GM21390 (cell line): ENCODE measurements around the gene ERMP1.
"Not testable (repeated sequence)": the region's sequence is repeated elsewhere in the genome, so short reads cannot be mapped to it uniquely, and the experiment has no call there.

ENCODE experiments used
- ATAC-seq: cut with Tn5 transposase; IDR thresholded peaks from one replicate; pipeline ENCODE4 v1.9.1; 2021; ENCODE audit not compliant: unreplicated experiment

The ERMP1 gene

DNA sequence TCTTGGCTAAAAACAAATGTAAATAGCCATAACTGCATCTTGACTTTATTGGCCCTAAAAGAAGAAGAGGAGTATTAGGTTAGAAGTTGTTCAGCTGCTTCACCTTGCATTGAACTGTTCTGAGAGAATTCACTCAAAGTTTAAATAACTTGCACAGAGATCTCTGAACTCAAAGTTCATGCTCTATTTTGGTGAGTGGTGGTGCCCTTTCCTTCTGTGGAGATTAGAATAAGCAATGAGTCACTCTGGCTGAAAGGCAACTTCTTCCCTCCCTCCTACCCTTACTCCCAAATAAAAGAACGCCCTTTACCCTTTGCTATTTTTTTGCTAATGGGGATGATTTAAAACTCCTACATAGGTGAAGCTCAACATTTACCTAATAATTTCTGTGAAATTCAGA lies 48.9 kb downstream of the ERMP1 start:
- no peak for ATAC-seq

DNA sequence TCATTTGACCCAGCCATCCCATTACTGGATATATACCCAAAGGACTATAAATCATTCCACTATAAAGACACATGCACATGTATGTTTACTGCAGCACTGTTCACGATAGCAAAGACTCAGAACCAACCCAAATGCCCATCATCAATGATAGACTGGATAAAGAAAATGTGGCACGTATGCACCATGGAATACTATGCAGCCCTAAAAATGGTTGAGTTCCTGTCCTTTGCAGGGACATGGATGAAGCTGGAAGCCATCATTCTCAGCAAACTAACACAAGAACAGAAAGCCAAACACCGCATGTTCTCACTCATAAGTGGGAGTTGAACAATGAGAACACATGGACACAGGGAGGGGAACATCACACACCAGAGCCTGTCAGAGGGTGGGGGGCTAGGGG lies 49.5 kb downstream of the ERMP1 start:
- not testable (repeated sequence) for ATAC-seq

DNA sequence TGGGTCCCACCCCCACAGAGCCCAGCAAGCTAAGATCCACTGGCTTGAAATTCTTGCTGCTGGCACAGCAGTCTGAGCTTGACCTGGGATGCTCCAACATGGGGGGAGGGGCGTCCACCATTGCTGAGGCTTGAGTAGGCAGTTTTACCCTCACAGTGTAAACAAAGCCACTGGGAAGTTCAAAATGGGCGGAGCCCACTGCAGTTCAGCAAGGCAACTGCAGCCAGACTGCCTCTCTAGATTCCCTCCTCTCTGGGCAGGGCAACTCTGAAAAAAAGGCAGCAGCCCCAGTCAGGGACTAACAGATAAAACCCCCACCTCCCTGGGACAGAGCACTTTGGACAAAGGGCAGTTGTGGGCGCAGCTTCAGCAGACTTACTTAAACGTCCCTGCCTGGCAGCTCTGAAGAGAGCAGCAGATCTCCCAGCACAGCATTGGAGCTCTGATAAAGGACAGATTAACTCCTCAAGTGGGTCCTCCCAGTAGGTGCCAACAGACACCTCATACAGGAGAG lies 53.2 kb downstream of the ERMP1 start:
- not testable (repeated sequence) for ATAC-seq

DNA sequence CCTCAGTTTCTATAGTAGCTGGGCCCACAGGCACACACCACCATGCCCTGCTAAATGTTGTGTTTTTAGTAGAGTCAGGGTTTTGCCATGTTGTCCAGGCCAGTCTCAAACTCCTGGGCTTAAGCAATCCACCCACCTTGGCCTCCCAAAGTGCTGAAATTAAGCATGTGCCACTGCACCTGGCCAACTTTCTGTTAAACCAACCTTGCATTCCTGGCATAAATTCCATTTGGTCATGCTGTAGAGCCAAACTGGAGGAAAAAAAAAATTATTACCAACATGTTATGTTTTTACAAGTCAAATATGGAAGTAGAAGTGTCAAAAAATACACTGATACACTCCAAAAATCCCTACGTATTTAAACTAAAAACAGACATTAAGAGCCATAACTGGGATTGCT lies 54.1 kb downstream of the ERMP1 start:
- no peak for ATAC-seq

DNA sequence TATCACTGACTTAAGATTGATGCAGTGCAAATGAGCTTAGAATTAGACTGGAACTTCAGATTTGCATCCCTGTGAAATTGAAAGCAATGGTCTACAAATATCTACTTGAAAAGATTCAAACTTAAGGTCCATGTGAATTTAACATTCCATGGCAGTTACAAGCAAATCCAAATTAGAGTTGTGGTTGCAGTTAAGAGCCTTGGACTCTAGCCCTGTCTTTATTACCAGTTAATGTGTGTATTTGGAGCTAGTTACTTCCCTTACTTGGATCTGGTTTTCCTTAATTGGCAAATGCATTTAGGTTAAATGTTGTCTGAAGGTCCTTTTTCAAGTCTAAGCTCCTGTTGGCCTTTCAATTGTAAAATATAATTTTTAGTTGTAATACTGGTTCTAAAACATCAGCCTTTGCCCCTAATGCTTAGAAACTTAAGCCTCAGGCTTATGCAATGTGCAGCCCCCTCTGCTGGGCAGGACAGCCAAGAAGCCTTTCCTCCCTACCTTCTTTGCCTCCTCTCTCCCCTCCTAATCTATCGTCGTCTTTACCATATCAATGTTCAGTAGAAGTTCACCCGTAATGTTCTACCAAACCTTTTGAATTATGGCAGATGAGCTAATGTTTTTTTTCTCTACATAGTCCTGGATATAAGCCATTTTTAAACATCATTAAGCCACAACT lies 59.5 kb downstream of the ERMP1 start:
- no peak for ATAC-seq

DNA sequence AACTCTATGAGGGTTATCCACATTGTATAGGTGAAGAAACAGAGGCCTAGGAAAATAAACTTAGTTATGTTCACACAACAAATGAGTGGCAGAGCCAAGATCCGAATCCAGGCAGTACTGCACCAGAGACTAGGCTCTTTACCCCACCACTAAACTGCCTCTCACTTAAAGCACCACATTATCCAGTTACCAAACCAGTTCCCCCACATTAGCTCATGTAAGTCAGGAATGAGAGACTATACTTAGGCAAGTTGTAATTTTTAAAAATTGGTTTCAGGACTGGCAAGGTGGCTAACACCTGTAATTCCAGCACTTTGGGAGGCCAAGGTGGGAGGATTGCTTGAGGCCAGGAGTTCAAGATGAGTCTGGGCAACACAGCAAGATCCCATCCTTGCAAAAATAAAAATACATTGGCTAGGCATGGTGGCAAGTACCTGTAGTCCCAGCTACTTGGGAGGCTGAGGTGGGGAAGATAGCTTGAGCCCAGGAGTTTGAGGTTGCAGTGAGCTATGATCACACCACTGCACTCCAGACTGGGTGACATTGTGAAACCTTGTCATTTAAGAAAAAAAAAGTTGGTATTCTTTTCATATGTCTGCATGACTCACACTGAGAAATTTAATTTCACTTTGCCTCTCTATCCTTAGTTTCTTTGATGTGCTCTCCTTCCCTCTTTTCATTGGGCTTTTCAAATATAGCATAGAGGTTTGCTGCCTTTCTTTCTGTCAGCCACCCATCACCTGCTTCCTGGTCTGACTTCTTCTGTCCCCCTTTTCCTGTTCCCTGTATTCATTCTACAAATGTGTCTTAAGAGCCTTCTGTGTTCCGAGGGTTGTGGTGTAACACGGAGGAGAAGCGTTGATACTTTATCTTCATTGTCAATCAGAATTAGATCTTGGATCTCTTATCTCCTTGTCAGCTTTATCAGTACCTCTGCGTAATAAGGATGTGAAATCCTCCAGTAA lies 64.7 kb downstream of the ERMP1 start:
- peak; percentile 67 for ATAC-seq

DNA sequence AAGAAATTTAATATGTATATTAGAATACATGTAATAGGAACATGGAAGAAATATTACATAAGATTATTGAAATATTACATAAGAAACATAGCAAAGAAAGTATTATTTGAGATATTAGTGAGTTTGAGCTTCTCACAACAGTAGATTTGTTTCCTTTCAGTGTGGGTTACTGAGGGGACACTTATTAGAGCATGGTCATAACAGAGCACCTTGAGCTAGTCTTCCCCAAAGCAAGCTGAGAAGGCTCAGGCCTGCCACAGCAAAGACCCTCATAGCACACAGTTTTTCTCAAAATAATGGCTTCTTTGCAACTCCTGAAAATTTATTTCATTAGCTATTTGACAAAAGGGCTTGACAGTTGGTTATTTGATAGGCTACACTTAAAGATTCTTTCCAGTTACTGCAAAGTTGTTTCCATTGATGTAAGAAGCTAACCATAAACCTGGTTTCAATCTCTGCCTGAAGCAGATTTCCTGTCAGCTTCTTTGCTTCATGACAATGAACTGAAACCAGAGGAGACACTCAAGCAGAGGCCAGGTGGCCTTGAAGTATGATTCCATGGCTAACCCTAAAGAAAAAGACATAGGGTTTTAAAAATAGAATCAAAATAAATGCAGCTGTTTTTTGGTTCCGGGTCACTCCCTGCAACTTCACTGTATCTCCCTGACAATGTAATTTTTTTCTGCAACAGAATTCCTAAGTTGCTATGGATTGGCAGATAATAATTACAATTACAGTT lies 68.6 kb downstream of the ERMP1 start:
- peak; percentile 79 for ATAC-seq

DNA sequence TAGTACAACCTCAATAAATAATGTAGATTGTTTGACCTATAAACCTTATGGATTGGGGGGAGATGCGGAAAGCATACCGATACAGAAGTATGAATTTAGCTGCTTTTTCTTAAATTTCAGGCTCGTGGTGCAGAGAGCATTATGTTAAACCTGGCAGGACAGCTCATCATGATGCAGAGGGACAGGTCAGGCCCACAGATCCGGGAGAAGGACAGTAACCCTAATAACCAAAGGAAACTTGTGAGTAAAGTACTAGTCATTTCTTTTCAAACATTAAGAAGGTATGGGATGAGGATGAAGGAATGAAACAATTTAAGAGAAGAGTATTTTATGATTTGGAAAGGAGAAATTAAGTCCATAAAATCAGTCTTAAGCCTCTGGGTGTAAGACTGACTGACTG lies 70.5 kb downstream of the ERMP1 start:
- no peak for ATAC-seq

DNA sequence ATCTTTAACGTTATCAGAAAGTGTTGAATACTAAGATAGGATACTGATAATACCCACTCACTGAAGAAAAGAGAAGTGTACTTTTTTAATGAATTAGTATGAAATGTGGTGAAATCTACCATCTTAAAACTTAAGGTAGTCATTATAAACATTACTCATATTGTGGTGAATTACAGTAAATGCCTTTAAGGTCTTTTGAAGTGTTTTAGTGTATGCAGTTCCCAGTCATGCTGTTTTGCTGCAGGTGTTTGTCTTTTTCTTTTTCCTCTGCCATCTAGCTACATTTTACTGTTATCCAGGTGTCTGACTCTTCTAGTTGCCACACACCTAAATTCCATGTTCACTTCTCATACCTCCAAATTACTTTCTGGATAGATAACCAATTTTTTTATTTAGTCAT lies 72.6 kb downstream of the ERMP1 start:
- no peak for ATAC-seq

DNA sequence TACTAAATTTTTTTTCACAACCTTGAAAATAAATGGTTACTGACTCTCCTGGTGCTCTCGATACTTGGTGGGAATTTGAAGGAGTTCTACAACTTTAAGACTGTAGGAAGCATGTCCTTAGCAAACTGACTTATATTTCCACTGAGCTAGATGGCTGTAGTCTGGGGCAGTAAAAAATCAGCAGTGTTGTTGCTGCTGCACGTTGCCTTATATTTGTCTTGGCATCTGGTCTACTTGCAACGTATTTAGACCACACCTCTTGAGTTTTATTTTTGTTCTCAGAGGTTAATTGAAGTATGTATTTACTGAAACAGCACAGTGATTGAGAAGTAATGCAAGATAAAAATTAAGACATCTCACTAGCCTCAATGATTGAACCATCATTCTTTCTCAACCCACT lies 76.3 kb downstream of the ERMP1 start:
- ATAC-seq: no peak

DNA sequence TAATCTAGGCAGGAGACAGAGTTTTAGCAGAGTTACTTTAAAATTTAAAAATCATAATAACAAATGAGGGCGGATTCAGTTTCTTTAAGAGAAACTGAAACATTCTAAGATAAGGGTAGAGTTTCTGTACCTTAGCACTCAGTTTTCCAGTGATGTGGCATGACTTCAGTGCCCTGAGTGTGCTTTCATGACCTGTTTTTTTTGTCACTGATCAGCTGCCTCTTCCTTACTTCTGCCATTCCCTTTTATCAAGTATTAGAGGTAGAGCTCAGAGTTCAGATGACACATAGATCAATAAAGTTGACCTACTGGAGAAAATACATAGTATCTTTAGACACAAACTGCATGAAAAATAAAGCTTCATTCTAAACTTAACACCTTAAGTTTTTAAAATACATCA lies 82.3 kb downstream of the ERMP1 start:
- ATAC-seq: no peak

DNA sequence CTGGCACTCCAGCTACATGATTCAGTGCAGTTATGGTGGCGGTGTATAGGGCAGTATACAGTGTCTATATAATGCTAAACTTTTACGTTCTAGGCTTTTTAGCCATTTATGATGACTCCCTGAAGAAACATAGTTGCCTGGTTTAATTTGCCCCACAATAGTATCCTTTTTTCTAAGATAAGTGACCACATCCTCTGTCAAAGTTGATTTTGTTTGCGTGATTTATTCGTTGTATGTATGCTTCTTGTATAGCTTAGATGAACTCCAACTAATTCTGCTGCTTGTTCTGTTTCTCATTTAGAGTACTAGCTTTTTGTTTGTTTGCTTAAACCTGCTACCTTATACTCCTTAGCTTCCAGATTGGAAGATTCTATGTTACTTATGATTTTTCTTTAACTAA lies 83.6 kb downstream of the ERMP1 start:
- ATAC-seq: no peak

DNA sequence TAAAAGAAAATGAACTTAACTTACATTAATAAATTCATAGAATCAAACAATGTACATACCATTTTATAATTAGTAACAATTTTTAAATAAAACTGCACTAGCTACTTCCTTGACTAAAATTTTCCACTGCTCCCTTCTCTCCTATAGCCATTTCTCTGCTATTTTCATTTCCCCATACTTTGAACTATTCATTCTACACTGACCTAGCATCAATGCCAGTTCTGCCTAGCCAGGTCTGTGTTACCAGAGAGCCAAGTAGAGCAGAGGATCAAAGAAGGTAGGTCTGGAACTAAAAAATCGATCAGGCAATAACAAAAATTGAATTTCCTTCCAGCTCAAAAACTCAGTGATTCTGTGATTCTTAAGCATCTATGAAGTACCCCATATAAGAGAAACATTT lies 84.5 kb downstream of the ERMP1 start:
- ATAC-seq: no peak

DNA sequence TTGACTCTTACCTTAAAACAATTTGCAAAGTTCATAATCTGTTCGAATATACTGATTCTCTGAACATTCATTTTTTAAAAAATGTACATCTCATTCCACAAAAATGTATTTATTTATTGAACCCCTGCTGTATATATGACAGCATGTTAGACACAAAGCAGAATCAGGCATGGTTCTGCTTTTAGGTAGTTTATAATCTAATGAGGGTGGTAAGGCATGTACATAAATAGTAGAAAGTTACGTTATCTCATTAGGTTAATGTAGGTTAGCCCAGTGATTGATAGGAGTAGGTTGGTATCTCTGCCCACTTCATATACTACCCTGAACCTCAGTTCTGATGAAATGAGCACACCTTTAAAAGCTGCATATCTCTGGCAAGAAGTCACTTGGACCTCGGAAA lies 89.8 kb downstream of the ERMP1 start:
- no peak for ATAC-seq

DNA sequence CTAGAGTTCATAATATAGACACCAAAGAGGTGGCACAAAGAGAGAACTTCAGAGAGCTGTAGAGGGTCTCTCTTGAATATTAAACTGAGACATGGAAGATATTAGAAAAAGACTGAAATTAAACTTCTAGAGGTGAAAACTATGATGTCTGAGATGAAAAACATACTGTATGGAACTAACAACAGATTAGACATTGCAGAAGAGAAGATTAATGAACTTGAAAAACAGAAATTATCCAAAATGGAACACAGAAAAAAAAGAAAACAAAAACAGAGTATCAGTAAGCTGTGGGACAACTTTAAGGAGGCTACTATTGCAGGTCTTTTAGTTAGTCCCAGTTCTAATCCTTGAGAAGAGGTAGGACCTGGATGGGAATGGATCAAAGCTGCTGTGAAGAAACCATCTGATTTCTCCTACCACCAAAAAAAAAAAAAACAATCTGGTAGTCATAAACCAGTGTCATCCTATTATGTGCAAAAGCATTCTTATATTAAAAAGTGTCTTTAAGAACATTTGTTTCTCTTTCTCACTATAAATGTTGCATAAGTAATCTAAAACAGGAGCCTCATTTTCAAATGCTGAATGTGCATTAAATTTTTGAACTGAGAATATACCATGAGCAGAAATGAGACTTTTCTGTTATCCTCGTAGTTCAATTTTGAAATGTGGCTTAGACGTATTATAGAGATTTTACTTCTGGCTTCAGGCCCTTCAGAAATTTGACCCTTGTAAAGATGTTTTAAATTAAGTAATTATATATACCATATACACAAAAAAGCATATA lies 96.2 kb downstream of the ERMP1 start:
- ATAC-seq: no peak

DNA sequence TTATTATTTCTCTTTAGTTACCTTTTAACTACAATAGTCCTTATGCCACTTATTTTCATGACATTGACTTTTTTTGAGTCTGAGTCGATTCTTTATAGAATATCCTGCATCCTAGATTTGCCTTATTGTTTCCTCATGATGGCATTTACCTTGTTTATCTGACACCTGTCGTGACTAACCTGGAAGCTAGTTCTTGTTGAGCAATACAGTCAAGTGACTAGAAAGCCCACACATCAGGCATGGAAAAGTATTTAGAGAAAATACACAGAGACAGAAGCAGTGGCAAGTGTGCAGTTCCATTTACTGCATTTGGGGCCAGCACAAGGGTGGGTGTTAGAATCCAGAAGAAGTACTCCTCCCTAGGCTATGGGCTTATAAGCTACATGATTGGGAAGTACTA lies 97.8 kb downstream of the ERMP1 start:
- no peak for ATAC-seq
